GM21737 (cell line): Measurements from ENCODE around the gene PROSER3.
"Not testable (repeated sequence)": the region's sequence is repeated elsewhere in the genome, so short reads cannot be mapped to it uniquely, and the experiment has no call there.

Source experiments
- ATAC-seq: cut with Tn5 transposase; IDR thresholded peaks from one replicate; pipeline ENCODE4 v1.9.1; 2021; ENCODE audit warnings: mild to moderate bottlenecking, moderate library complexity; ENCODE audit not compliant: unreplicated experiment

The PROSER3 gene

DNA sequence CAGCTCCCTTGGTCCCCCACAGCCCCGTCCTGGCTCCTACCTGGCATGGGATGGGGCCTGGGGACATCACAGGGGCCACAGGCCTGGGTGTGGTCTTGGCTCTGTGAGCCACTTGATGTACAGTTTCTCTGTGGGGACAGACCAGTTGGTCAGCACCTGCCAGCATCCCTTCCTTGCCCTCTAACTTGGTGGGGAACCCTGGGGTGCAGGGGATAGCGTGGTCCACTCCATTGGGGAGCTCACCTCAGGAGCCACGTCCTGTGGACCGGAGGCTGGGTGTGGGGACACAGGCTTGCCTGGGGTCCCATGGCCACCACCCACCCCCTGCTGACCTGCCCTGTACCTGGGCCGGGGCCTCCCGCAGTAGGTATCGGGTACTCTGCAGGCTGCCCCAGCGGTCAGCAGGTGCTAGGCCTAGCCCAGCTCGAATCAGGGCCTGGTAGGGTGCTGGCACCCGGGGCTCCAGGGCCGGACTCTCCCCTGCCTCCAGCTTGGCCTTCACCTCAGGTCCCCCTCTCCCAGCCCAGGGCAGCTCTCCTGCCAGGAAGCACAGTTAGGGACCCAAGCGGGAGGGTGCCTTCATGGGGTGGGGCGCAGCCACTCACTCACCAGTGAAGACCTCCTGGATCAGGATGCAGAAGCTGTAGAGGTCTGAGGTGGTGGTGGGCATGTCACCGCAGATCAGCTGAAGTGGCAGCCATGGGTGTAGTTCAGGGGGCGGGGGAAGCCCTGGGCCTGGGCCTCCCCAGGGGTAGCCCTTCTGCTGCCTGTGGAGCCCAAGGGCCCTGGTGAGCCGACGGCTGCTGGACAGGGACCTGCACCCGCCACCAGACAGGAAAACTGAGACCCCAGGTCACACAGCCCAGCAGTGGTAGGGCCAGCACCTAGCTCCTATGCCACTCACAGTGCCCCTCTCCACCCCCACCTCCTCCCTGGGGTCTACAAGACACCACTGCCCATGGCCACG is 32.3 kb downstream of the PROSER3 start:
- ATAC-seq: no peak

DNA sequence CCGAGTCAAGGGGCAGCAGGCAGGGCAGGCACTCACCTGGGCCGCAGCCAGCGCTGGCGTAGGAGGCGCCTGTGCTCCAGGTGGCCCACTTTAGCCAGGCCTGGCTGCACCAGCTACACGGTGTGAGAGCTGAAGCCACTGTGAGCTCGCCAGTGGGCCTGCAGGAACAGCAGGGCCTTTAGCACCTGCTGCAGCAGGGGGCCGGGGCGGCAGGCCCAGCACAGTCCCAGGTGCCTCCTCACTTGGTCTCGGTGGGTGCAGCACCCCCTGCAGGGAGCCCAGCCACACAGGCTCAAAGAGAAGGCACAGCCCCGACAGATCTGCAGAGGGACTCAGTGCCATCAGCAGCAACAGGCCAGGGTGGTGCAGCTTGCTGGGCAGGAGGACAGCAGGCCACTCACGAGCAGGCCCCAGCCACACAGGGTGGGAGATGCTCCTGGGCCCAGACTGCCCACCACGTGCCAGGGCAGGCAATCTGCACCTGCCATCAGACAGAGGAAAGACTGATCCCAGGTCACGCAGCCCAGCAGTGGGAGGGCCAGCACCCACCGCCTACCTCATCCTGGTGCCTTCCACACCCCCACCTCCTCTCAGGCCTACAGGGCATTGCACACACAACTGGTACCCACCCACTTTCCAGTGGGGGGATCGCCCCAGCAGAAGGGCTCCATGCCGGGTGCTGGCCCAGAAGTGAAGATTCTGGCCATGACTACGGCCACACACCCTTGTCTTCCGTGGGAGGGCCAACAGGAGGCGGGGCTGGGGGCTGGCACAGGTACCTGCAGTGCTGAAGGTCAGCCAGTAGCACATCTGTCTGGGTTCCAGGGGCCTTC is 33.2 kb downstream of the PROSER3 start:
- ATAC-seq: no peak

DNA sequence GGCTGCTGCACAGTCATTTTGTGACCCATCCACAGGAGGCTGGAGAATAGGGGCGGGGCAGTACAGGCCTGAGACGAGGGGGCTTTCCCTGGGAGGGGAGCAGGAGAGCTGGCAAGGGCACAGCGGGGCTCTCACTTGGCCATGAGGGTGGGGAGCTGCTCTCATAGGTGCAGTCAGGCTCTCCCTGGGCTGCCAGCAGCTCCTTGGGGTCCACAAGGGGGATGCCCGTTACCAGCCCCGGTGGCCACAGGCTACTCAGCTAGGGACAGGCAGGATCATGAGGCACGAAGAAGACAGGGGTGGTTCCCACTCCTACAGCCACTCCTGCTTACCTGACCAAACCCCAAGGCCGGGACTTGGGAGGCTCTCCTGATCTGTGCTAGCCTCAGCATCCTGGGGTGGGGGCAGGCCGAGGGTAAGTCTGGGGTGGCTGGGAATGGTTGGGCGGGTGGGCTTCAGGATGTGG is 33.9 kb downstream of the PROSER3 start:
- no peak for ATAC-seq

DNA sequence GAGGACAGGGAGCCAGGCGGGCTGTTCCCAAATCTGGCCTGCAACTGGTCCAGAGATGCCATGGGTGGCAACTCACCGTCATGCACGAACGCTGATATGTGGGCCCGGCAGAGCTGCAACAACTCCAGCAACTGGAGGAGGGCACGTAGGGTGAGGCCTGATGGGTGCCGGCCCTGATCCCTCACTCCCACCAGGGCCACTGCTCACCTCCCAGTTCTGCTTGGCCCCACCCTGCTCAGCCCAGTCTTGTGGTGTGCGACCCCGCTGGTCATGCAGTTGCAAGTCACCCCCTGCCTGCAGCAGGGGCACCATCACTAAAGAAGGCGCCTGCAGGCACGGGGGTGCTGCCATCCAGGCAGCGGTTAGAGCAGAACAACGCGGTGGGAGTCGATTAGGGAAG is 34.3 kb downstream of the PROSER3 start:
- ATAC-seq: no peak

DNA sequence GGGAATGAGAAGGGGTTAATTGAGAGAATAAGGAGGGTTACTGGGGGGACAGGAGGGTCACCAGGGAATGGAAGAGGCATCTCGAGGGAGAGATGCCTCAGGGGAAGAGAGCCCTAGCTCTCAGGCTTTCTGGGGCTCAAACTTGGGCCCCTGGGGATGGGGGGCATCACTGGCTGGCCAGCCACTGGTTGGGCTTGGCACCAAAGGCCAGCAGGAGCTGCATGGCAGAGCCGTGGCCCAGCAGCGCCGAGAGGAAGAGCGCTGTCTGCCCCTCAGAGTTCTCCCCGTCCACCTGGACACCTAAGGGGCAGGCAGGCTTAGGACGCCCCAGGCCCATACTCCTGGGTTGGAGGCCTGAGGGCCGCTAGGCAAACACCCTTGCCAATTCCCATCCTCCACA is 34.9 kb downstream of the PROSER3 start:
- ATAC-seq: no peak

DNA sequence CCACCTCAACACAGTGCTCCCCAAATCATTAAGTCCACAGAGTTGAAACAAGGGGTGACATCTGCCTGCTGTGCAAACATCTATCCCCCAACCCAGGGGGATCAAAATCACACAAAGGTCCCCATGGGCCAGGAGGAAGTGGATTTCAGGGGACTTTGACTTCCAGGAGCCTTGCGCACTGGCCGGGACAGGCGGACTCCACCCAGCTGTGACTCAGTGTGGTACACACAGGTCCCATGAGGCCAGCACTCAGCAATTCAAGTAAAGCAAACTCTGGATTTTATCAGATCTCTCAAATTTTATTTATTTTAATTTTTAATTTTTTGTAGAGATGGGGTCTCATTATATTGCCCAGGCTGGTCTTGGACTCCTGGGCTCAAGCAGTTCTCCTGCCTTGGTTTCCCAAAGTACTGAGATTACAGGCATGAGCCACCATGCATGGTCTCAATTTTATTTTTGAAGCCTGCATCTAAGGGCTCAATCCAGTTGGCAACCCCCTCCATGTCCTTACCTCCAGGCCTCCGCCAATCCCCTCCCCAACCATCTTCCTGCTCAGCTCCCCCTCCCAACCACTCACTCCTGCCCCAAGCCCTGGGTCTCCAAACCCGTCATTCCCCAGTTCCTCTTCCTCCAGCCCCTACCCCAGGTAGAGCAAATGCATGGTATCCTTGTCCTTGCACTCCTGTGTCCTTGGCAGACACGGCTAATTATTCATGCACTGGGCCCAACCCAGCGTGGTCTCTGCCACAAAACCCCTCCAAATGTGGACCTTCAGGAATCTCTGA is 35.6 kb downstream of the PROSER3 start:
- no peak for ATAC-seq

DNA sequence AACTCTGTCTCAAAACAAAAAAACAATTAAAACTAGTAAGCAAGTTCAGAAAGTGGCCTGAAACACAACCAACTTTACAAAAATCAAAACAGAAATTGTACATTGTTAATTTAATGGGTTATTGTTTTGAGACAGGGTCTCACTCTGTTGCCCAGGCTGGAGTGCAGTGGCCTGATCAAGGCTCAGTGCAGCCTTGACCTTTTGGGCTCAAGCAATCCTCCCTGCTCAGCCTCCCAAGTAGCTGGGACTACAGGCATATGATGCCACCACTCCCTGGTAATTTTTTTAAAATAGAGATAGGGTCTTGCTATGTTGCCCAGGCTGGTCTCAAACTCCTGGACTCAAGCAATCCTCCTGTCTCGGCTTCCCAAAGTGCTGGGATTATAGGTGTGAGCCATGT is 37.6 kb downstream of the PROSER3 start:
- not testable (repeated sequence) for ATAC-seq

DNA sequence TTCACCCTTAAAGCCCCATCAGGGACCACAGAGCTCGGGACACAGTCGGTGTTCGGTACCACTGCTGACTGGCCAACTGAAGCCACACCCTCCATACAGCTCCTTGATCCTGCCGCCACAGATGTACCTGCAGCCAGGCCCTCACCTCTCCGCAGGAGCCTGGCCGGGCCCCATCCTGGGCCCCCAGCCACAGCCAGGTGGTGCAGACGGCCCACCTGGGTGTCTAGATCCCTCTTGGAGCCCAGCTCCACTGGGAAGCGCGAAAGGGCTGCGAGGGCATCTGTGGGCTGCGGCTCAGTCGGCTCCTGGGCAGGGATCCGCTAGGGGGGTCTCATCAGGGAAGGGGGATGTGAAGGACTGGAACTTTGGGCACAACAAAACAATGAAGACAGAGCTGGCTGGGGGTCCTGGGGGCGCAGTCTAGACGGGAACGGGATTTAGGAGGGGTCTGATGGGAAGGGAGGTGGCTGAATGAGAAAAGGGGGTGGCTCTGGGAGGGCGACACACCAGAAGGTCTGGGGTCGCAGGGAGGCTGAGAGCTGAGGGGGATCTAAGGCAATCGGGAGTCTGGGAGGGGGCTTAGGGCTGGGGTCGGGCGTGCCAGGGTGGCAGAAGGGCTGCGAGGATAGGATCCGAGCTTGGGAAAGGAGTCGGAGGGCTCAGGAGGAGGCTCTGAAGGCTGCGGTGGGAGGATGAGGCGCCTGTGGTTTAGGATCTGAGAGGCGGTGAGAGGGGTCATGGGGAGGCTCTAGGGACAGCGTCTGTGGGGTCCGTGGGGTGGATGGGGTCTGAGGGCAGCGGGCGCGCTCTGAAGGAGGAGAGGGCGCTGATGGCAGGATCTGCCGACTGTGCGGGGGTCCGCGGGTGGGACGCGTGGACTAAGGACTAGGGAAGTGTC is 38.9 kb downstream of the PROSER3 start:
- ATAC-seq: no peak

DNA sequence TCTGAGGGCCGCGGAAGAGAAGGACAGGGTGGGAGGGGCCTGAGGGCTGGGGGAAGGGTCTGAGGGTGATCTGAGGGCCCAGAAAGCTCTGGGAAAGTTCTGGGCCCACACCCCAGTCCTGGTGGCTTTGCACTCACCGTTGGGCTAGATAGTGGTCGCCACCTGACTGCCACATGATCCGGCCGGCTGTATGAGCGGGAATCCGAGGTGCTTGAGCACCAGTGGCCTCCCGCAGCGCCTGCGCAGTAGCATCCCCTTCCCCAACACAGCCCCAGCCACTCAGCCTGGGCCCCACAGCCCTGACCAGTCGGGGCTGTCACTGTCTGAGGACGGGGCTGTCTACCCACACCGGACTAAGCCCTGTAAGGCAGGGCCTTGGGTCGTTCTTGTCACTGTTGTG is 39.7 kb downstream of the PROSER3 start:
- no peak for ATAC-seq

DNA sequence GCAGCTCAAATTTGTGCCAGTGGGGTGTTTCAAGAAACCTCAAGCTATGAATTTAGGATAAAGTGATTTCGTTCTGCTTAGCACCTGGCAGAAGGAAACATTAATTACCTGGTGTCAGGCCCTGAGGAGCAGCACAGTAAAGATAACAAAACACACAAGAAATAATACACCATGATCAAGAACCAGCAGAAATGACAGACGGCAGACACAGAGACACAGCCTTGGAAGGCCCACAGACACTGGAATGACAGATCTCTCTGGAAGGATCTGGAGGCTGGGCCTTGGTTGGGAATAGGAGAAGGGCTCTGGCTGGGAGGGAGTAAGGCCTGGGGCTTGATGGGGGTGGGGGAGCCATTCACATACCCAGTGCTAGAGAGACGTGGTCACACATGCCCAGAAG is 43.9 kb downstream of the PROSER3 start:
- no peak for ATAC-seq

DNA sequence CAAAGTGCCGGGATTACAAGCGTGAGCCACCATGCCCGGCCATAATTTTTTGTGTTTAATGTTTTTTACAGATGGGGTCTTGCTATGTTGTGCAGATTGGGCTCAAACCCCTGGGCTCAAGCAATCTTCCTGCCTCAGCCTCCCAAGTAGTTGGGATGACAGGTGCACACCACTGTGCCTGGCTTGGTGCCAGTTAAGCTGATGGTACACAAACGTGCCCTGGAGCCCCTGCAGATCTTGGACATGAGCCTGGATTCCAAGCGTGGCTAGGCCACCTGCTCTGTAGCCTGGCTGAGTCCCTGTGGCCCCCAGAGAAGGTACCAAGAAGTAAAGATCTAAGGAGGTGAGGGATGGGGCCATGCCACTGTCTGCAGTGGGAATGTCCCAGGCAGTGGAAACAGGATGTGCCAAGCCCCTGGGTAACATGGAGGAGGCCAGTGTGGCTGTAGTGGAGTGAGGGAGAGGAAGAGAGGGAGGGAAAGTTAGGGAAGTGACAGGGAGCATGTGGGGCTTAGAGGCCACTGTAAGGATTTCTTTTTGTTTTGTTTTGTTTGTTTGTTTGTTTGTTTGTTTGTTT is 47.6 kb downstream of the PROSER3 start:
- ATAC-seq: no peak

DNA sequence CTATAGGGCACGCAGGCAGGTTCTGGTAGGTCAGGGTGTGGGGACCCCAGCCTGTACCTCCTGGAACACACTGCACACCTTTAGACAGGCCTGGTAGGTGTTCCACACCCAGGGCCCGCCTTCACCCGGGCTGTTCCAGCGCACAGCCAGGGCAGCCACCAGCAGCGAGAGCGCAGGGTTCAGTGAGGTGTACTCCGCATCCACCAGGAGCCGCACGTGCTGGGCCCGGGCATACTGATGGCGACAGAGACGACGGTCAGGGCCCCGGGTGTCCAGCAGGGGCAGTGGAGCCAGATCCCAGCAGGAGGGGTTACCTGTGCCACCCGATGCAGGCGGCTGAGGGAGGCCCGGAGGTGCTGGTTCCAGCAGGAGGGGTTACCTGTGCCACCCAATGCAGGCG is 48.6 kb downstream of the PROSER3 start:
- ATAC-seq: no peak

DNA sequence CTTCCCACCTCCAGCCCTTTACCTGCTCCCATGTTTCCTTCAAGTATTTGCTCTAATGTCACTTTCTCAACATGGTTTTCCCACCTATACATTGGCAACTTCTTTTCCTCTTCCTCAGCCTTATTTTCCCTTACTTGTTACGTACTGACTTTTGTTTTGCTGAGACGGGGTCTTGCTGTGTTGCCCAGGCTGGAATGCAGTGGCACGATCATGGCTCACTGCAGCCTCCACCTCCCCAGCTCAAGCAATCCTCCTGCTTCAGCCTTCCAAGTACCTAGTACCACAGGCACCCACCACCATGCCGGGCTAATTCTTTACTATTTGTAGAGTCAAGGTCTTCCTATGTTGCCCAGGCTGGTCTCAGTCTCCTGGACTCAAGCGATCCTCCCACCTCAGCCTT is 49.7 kb downstream of the PROSER3 start:
- no peak for ATAC-seq

DNA sequence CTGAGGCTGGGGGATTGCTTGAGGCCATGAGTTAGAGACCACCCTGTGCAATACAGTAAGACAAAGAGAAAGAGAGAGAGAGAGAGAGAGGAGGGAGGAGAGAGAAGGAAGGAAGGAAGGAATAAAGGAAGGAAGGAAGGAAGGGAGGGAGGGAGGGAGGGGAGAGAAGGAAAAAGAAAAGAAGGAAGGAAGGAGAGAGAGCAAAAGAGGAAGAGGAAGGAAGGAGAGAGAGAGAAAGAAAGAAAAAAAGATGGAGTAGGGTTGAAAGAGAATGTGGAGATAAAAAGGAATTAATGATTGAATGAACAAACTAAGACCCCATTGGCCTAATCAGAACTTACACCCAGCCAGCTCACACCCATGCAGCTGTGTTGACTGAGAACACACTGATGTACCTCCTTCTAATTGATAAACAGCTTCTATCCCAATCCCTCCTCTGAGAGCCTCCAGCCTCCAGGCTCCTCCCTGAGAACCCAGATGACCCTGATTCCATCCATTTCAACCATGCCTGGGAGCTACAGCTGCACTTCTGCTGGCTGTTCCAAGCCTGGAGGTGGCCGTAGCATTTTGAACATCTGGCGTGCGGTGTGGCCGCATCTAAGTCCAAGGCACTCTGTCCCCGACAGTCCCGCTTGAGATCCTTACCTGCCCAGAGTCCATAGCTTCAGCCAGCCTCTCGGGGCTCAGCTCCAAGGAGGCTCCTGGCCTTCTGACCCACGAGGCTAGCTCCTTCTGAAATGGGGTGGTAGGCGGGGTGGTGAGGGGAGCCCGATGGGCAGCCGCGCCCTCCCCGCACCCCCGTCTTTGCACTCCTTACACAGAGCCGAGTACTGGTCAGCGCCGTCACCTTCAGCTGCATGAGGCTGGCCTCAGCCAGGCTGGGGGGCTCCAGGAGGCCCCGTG is 53.6 kb downstream of the PROSER3 start:
- no peak for ATAC-seq

DNA sequence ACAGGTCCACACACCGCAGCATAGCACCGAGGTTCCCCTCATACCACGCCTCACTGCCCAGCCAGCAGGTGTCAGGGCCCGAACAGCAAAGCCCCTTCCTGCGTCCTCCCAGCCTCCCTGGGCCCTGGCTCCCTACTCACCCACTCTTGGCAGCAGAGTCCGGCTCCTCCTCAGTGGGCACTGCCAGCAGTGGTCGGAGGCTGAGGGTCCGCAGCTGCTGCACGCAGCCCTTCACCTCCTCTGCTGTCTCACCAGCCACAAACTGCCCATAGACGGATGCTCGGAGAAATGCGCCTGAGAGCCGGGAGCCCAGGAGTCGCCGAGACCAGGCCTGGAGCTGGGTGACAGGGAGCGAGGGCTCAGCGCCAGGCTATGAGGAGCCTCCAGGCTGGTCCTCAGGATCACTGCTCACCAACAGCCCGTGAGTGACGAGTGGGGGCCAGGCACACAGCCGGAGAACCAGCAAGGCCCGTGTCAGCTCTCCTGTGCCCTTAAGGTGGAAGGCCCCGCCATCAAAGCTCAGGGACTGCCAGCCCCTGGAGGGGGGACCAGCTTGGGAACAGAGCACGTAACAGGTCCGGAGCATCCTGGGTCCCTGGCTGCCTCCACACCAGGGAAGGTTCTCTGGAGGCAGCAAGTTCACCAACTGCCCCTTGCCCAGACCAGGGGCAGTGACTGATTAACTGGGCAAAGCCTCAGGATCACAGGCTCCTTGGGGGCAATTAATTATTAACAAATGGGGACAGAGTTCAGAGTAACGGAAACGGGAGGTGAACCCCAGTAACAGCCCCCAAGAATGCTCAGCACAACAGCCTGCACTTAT is 54.5 kb downstream of the PROSER3 start, which contains the start of gene PRODH2:
Gene PRODH2, minus strand, starts transcription at position 626 of the 823 bp plus-strand sequence. Its CDS starts 40 bp downstream, at position 586.
- ATAC-seq: no peak

DNA sequence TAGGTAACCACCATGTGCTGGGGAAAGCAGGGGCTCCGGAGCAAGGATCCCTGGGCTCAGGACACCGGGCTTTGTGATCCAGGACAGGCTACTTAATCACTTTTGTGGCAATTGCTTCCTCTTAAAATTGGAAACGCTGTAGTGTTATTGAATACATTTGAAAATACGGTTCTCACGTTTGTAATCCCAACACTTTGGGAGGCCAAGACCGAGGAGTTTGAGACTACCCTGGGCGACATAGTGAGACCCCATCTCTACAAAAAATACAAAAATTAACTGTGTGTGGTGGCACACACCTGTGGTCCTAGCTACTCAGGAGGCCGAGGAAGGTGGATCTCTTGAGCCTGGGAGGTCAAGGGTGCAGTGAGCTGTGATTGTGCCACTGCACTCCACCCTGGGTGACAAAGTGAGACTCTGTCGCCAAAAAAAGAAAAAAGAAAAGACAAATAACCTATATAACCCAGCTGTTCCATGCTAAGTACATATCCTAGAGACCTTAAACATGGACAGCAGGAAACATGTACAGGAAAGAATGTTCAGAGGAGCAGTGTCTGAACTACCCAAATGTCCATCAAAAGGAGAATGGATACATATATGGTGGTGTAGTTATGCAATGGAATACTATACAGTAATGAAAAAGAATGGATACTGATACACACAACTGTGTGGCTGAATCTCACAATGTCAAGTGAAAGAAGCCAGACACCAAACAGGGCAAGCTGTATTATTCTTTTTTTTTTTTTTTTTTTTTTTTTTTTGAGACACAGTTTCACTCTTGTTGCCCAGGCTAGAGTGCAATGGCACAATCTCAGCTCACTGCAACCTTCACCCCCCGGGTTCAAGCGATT is 55.3 kb downstream of the PROSER3 start:
- no peak for ATAC-seq

DNA sequence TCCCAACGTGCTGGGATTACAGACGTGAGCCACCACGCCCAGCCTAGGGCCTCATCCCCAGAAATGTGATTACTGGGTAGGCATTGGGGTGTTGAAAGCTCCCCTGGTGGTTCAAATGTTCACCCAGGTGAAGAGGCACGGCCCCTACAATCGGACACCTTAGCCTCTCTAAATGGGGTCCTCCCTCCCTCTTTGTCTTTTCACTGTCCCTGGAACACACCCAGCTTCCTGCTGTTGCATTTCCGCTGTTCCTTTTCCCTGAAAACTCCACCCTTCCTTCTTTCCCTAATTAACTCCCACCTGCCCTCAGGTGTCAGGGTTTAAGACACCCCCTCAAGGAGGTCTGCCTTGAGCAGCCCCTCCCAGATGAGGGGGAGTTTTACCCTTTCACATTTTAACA is 58.3 kb downstream of the PROSER3 start:
- ATAC-seq: no peak
